ENCODE results near the gene CHRNA9. TPM values are rescaled to one million over a fixed set of nuclear protein-coding genes. Genes with fewer than 3 reads are reported as not detected.

Gene CHRNA9
- total and polyA plus RNA-seq, 2 donors (not counting 1 experiment from before 2014, with no cell fraction given): 0.07 TPM; not detected in 1

GRCh38 chr4:40307627-40308497 is 27.3 kb upstream of the CHRNA9 start:
- peaks cover 44% of the 10 kb centered on the region for H3K79me2 ChIP-seq (ENCODE audit: control insufficient read depth, insufficient read depth, low read length)
- no peaks in the 10 kb centered on the region for H3K27me3 Mint-ChIP-seq
- no peaks in the 10 kb centered on the region for H3K27me3 ChIP-seq (replicated peaks in 1 of 4; ENCODE audit: control extremely low read depth in 1 of 4, control insufficient read depth in 3 of 4, insufficient read depth in 4 of 4, low read length in 3 of 4)
- no peaks in the 10 kb centered on the region for H3K36me3 ChIP-seq (replicated peaks in 1 of 2; ENCODE audit: control extremely low read depth in 1 of 2, control insufficient read depth in 1 of 2, extremely low read depth in 1 of 2, insufficient read depth in 2 of 2, low read length in 1 of 2)
- ChIA-PET POLR2A (interaction anchor here (0.5 to 2.2 kb wide), 21 partner anchors 9 to 251 kb away, joined by 3 to 11 read pairs (median 4); partner anchors contain the start of gene N4BP2), CTCF (interaction anchor here (0.6 to 9.8 kb wide), 39 partner anchors 10 to 1221 kb away, joined by 3 to 135 read pairs (median 6); partner anchors contain the start of genes N4BP2 and RHOH)
- peak overlapping the region; percentile 94 to 98 for H3K27ac ChIP-seq (ENCODE audit: low read length in 2 of 2)
- ATAC-seq (ENCODE audit: low read depth) (peak; percentile 61), DNase-seq (peak; percentile 92)
- H2AFZ ChIP-seq (ENCODE audit: insufficient read depth, low read depth, low read length, poor library complexity, severe bottlenecking): peak overlapping the region; percentile 31
- H3K4me3 ChIP-seq (ENCODE audit: control extremely low read depth in 1 of 5, extremely low read depth in 1 of 5, insufficient read depth in 1 of 5, low read depth in 2 of 5, low read length in 4 of 5): peak overlapping the region; percentile 10 to 51 (median 16)
- peak overlapping the region; percentile 55 for H3K9ac ChIP-seq (ENCODE audit: low read length)
- 0% methylated on average over 6 of the region's 15 CpGs for WGBS (ENCODE audit: insufficient coverage)
- no peaks in the 10 kb centered on the region for H3K9me3 Mint-ChIP-seq (ENCODE audit: insufficient read depth)
- H3K9me3 ChIP-seq (ENCODE audit: control extremely low read depth in 1 of 3, control insufficient read depth in 2 of 3, insufficient read depth in 1 of 3, low read length in 2 of 3): peaks cover 0 to 8% (median 6%) of the 10 kb centered on the region in 3 donors
- H3K27ac Mint-ChIP-seq: peak overlapping the region; percentile 97
- no peaks in the 10 kb centered on the region for H4K20me1 ChIP-seq (ENCODE audit: control insufficient read depth, insufficient read depth, low read length, poor library complexity, severe bottlenecking)
- peak overlapping the region; percentile 83 for H3K4me3 Mint-ChIP-seq
- peak overlapping the region; percentile 69 for H3K4me2 ChIP-seq (replicated peaks; ENCODE audit: low read depth, low read length, poor library complexity, severe bottlenecking)
- H3K4me1 ChIP-seq (ENCODE audit: control insufficient read depth in 2 of 2, insufficient read depth in 2 of 2, low read length in 2 of 2): peaks cover 78 to 85% of the 10 kb centered on the region in 2 donors
- peaks cover 80% of the 10 kb centered on the region for H3K4me1 Mint-ChIP-seq
- TF ChIP-seq EZH2 (IDR thresholded peaks at IDR 0.05; ENCODE audit: borderline replicate concordance, insufficient read depth, low read depth, low read length, poor library complexity, severe bottlenecking) (no peak), CTCF (IDR thresholded peaks at IDR 0.05) (no peak)
- intact Hi-C loops (cut with micrococcal nuclease): loop anchor here (1.0 to 10.0 kb wide), 9 partner anchors 19 to 1543 kb away; partner anchors contain the start of genes PDS5A, RHOH and SMIM14
